CD14-positive monocyte (primary cell): Measurements from ENCODE around the gene ADAMTS17. TPM values are rescaled to one million over a fixed set of nuclear protein-coding genes. Genes with fewer than 3 reads are reported as not detected.

Experiments used
- DNase-seq, 3 donors: peaks; one replicate each; pipeline ENCODE4 v3.0.0-alpha.2; 2011 to 2022
- H2AFZ ChIP-seq: 2 replicates; pipeline ENCODE4 v1.6.0; 2012; ENCODE audit warnings: mild to moderate bottlenecking, low read depth, low read length, inconsistent platforms; ENCODE audit not compliant: insufficient read depth, poor library complexity, severe bottlenecking
- H3K27ac ChIP-seq, 2 donors: 1 replicate in 1 of 2; 2 replicates in 1 of 2; pipeline ENCODE4 v1.5.1; 2012 to 2013; ENCODE audit warnings: low read length in 2 of 2, control low read depth in 1 of 2, inconsistent platforms in 1 of 2, low read depth in 1 of 2, mild to moderate bottlenecking in 1 of 2
- H3K27me3 ChIP-seq, 2 donors: one replicate each; pipeline versions ENCODE4 v1.6.0 to v1.6.1; 2011 to 2013; ENCODE audit warnings: low read length in 2 of 2; ENCODE audit not compliant: control insufficient read depth in 2 of 2, insufficient read depth in 2 of 2
- H3K36me3 ChIP-seq, 2 donors: replicated peaks in 1 of 2; 1 replicate in 1 of 2; 2 replicates in 1 of 2; pipeline versions ENCODE4 v1.5.1 to v1.6.1; 2012 to 2013; ENCODE audit warnings: low read length in 2 of 2, control low read depth in 1 of 2, inconsistent platforms in 1 of 2, mild to moderate bottlenecking in 1 of 2; ENCODE audit not compliant: insufficient read depth in 2 of 2, control insufficient read depth in 1 of 2
- H3K4me1 ChIP-seq, 2 donors: 1 replicate in 1 of 2; 2 replicates in 1 of 2; pipeline versions ENCODE4 v1.5.1 to v1.6.1; 2012 to 2013; ENCODE audit warnings: low read length in 2 of 2, control low read depth in 1 of 2, inconsistent platforms in 1 of 2, mild to moderate bottlenecking in 1 of 2, moderate library complexity in 1 of 2; ENCODE audit not compliant: insufficient read depth in 2 of 2, control insufficient read depth in 1 of 2
- H3K4me2 ChIP-seq: replicated peaks from 2 replicates; pipeline ENCODE3; 2012; ENCODE audit warnings: low read length, moderate library complexity, mild to moderate bottlenecking; ENCODE audit not compliant: poor library complexity, severe bottlenecking; ENCODE audit errors: extremely low read depth
- H3K4me3 ChIP-seq, 3 experiments: fragments of 200-600 bp in 1 of 3; sonication (generic) in 1 of 3; replicated peaks in 1 of 3; 1 replicate in 2 of 3; 2 replicates in 1 of 3; pipeline ENCODE4 v1.5.1; 2011 to 2013; ENCODE audit warnings: low read length in 3 of 3, mild to moderate bottlenecking in 3 of 3, control low read depth in 2 of 3, low read depth in 2 of 3, inconsistent platforms in 1 of 3, moderate library complexity in 1 of 3
- H3K79me2 ChIP-seq: 2 replicates; pipeline ENCODE4 v1.6.0; 2012; ENCODE audit warnings: mild to moderate bottlenecking, control low read depth, inconsistent platforms, low read length, moderate library complexity; ENCODE audit not compliant: insufficient read depth
- H3K9ac ChIP-seq: 2 replicates; pipeline ENCODE4 v1.6.0; 2017; ENCODE audit warnings: low read length, mild to moderate bottlenecking; ENCODE audit not compliant: insufficient read depth, poor library complexity, severe bottlenecking
- H3K9me3 ChIP-seq, 2 donors: replicated peaks in 1 of 2; 1 replicate in 1 of 2; 2 replicates in 1 of 2; pipeline versions ENCODE4 v1.5.1 to v1.6.1; 2012 to 2013; ENCODE audit warnings: low read length in 2 of 2, control low read depth in 1 of 2; ENCODE audit not compliant: control insufficient read depth in 1 of 2, insufficient read depth in 1 of 2
- H4K20me1 ChIP-seq: 2 replicates; pipeline ENCODE4 v1.6.0; 2012; ENCODE audit warnings: mild to moderate bottlenecking, low read length, control low read depth, moderate library complexity; ENCODE audit not compliant: insufficient read depth
- H3K27ac Mint-ChIP-seq, 7 donors: one replicate each; pipeline ENCODE4 v1.8.0; 2020; ENCODE audit warnings: mild to moderate bottlenecking in 7 of 7, mixed read lengths in 7 of 7, moderate library complexity in 6 of 7, inconsistent platforms in 2 of 7
- H3K27me3 Mint-ChIP-seq, 3 donors: one replicate each; pipeline ENCODE4 v1.8.0; 2021 to 2022; ENCODE audit warnings: low read depth in 3 of 3, mild to moderate bottlenecking in 3 of 3, mixed read lengths in 3 of 3, moderate library complexity in 3 of 3, inconsistent platforms in 1 of 3
- H3K36me3 Mint-ChIP-seq, 2 donors: one replicate each; pipeline ENCODE4 v1.8.0; 2020; ENCODE audit warnings: mixed read lengths in 2 of 2, inconsistent platforms in 1 of 2, mild to moderate bottlenecking in 1 of 2
- H3K4me1 Mint-ChIP-seq: one replicate; pipeline ENCODE4 v1.8.0; 2020; ENCODE audit warnings: mild to moderate bottlenecking, mixed read lengths
- H3K4me3 Mint-ChIP-seq, 2 donors: one replicate each; pipeline ENCODE4 v1.8.0; 2020; ENCODE audit warnings: mild to moderate bottlenecking in 2 of 2, mixed read lengths in 2 of 2, moderate library complexity in 1 of 2
- H3K9me3 Mint-ChIP-seq, 7 donors: one replicate each; pipeline ENCODE4 v1.8.0; 2020 to 2022; ENCODE audit warnings: mixed read lengths in 7 of 7, mild to moderate bottlenecking in 6 of 7, moderate library complexity in 6 of 7, inconsistent platforms in 2 of 7
- WGBS: methylation state at CpG from one replicate; pipeline ENCODE4 v1.1.5; 2013; ENCODE audit warnings: missing lambda C conversion rate; ENCODE audit not compliant: insufficient coverage; 5-methylcytosine and 5-hydroxymethylcytosine counted together
- intact Hi-C, 2 donors: fragments of 100-400 bp; cut with micrococcal nuclease; formaldehyde crosslinking; loops; one replicate each; pipeline versions ENCODE4 v1.15.0 to v1.15.1; 2023
- polyA plus RNA-seq, 3 donors: library from polyadenylated mRNA; depleted of rRNA in 1 of 3; unstranded in 2 of 3; stranded (reverse) in 1 of 3; fragments of 300-500 nt in 2 of 3; fragments of >200 nt in 1 of 3; fragmentation: Illumina TruSeq in 2 of 3; gene quantifications; 1 replicate in 2 of 3; 2 replicates in 1 of 3; pipeline ENCODE4 v1.2.3, GENCODE V29; 2012 to 2021
- TF ChIP-seq, protein P1 (sequence below): fragments of 200-600 bp; IDR thresholded peaks from one replicate; pipeline ENCODE4 v1.8.0; 2022; ENCODE audit warnings: antibody characterized with exemption, mild to moderate bottlenecking

ADAMTS17 gene
- polyA plus RNA-seq, 3 donors: 0.03 to 0.25 TPM; not detected in 1

DNA sequence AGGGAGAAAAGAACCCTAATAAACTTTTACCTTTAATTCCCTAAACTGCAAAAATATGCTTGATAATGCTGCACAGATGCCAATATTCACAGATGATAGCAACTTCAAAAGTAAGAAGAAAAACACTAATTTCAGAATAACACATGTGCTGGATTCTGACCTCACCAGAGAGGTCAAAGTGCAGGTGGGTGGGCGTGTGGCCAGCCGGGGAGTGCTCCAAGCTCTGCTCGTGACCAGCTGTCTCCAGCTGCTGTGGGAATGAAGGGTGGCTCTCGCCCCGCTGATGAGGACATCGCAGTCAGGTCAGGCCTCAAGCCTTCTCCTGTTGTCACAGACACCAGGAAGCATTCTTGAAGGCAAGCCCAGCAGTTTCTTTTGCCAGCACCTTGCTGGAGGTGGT is 57.1 kb downstream of the ADAMTS17 start:
- no peaks in the 10 kb centered on the region for H3K36me3 ChIP-seq
- H3K4me3 ChIP-seq: no peak overlapping the region
- TF ChIP-seq, protein P1, sequence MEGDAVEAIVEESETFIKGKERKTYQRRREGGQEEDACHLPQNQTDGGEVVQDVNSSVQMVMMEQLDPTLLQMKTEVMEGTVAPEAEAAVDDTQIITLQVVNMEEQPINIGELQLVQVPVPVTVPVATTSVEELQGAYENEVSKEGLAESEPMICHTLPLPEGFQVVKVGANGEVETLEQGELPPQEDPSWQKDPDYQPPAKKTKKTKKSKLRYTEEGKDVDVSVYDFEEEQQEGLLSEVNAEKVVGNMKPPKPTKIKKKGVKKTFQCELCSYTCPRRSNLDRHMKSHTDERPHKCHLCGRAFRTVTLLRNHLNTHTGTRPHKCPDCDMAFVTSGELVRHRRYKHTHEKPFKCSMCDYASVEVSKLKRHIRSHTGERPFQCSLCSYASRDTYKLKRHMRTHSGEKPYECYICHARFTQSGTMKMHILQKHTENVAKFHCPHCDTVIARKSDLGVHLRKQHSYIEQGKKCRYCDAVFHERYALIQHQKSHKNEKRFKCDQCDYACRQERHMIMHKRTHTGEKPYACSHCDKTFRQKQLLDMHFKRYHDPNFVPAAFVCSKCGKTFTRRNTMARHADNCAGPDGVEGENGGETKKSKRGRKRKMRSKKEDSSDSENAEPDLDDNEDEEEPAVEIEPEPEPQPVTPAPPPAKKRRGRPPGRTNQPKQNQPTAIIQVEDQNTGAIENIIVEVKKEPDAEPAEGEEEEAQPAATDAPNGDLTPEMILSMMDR: no peak
- Mint-ChIP-seq H3K9me3 (peaks cover 18 to 39% (median 26%) of the 10 kb centered on the region in 7 donors), H3K36me3 (no peaks in the 10 kb centered on the region), H3K4me1 (no peaks in the 10 kb centered on the region), H3K4me3 (no peak overlapping the region), H3K27me3 (peaks cover 2 to 4% (median 2%) of the 10 kb centered on the region in 3 donors), H3K27ac (no peak overlapping the region)
- no peak for DNase-seq
- peaks cover 26 to 31% of the 10 kb centered on the region in 2 donors for H3K9me3 ChIP-seq
- H4K20me1 ChIP-seq: no peaks in the 10 kb centered on the region
- H2AFZ ChIP-seq: no peak overlapping the region
- no peak overlapping the region for H3K27ac ChIP-seq
- intact Hi-C loops: no loop called here
- no peak overlapping the region for H3K4me2 ChIP-seq
- no peak overlapping the region for H3K9ac ChIP-seq
- H3K79me2 ChIP-seq: no peaks in the 10 kb centered on the region
- no peaks in the 10 kb centered on the region for H3K27me3 ChIP-seq
- 63% methylated on average over 3 of the region's 6 CpGs for WGBS
- no peaks in the 10 kb centered on the region for H3K4me1 ChIP-seq

DNA sequence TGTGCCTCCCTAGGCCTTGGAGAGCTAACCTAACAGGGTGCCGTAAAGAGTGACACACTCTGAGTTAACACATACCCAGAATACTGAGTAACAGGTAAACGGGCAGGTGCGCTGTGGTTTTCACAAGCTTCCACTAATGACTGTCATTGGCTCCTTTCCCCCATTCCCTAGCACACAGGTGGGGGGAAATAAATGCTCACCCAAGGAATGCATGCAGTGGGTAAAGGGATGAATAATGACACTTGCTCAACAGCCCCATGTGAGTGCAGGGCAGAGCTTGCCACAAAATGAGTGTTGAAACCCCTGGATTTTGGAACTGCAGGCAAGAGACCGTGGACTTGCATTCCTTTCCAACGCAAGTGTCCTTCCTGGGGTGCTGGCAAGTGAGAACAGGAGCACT is 57.6 kb downstream of the ADAMTS17 start:
- H3K9me3 ChIP-seq: peaks cover 26 to 31% of the 10 kb centered on the region in 2 donors
- H3K27ac Mint-ChIP-seq: no peak overlapping the region
- no peak for DNase-seq
- no peak overlapping the region for H3K4me3 Mint-ChIP-seq
- H3K9ac ChIP-seq: no peak overlapping the region
- peaks cover 18 to 44% (median 25%) of the 10 kb centered on the region in 7 donors for H3K9me3 Mint-ChIP-seq
- no peaks in the 10 kb centered on the region for H4K20me1 ChIP-seq
- H3K27me3 ChIP-seq: no peaks in the 10 kb centered on the region
- H3K36me3 Mint-ChIP-seq: no peaks in the 10 kb centered on the region
- H2AFZ ChIP-seq: no peak overlapping the region
- no peak overlapping the region for H3K4me3 ChIP-seq
- WGBS: 83% methylated on average over 1 of the region's 5 CpGs
- intact Hi-C loops: no loop called here
- no peaks in the 10 kb centered on the region for H3K4me1 Mint-ChIP-seq
- H3K27ac ChIP-seq: no peak overlapping the region
- peaks cover 2 to 4% (median 2%) of the 10 kb centered on the region in 3 donors for H3K27me3 Mint-ChIP-seq
- no peaks in the 10 kb centered on the region for H3K79me2 ChIP-seq
- TF ChIP-seq, protein P1: no peak
- no peaks in the 10 kb centered on the region for H3K36me3 ChIP-seq
- no peaks in the 10 kb centered on the region for H3K4me1 ChIP-seq
- no peak overlapping the region for H3K4me2 ChIP-seq
